ENCODE results near the gene PLOD2.

PLOD2 gene

DNA sequence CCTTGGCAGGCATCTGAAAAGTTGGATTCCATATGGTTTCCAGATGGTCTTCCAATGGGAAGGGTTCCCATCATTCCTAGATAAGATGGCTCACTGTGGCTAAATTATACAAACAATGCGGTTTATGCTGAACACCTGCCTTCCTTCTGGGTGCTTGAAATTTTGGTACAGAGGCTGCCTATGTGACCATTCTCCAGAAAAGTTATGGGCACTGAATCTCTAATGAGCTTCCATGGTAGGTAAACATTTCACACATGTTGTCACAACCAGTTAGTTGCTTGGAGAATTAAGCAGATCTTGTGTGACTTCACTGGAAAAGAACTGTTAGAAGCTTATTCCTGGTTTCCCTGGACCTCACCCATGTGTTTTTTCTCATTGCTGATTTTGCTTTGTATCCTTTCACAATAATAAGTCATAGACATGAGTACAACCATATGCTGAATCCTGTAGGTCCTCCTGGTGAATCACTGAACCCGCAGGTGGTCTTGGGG, 30.1 kb downstream of the PLOD2 start:
- Histone ChIP-seq H3K27me3 (ENCODE audit: insufficient read depth, low read length) (no peaks in the 10 kb centered on the region), H3K9me3 (ENCODE audit: insufficient read depth, low read depth, low read length) (no peaks in the 10 kb centered on the region), H3K18ac (ENCODE audit: low read length) (no peak overlapping the region), H3K79me2 (ENCODE audit: control insufficient read depth, insufficient read depth, low read length, poor library complexity) (no peaks in the 10 kb centered on the region), H3K4me1 (ENCODE audit: control insufficient read depth in 1 of 2, insufficient read depth in 2 of 2, low read length in 2 of 2) (no peaks in the 10 kb centered on the region), H3K23ac (ENCODE audit: low read length) (no peak overlapping the region), H3K4me3 (ENCODE audit: low read depth, low read length) (no peak overlapping the region), H3K14ac (ENCODE audit: low read length) (no peak overlapping the region), H2BK120ac (ENCODE audit: insufficient read depth, low read length, poor library complexity) (no peak overlapping the region), H2BK5ac (ENCODE audit: low read depth, low read length, poor library complexity) (no peak overlapping the region), H3K4ac (ENCODE audit: low read depth, low read length) (no peak overlapping the region), H2AK5ac (ENCODE audit: low read length) (no peak overlapping the region), H3K79me1 (ENCODE audit: low read length) (no peaks in the 10 kb centered on the region), H4K91ac (ENCODE audit: low read depth, low read length) (no peak overlapping the region), H3K9ac (ENCODE audit: low read length) (no peak overlapping the region), H2BK12ac (ENCODE audit: low read length) (no peak overlapping the region), H3K36me3 (ENCODE audit: control insufficient read depth in 1 of 2, insufficient read depth in 2 of 2, low read length in 2 of 2) (no peaks in the 10 kb centered on the region), H4K8ac (ENCODE audit: low read depth, low read length) (no peak overlapping the region), H3K4me2 (ENCODE audit: low read length) (no peak overlapping the region), H3K27ac (ENCODE audit: low read depth, low read length) (no peak overlapping the region), H2AFZ (ENCODE audit: insufficient read depth, low read length, poor library complexity) (no peak overlapping the region), H4K12ac (ENCODE audit: low read depth, low read length) (no peak overlapping the region)
- no CpG with 5 or more reads among the region's 2 CpGs for WGBS (ENCODE audit: extremely low coverage, insufficient coverage, insufficient read length)
- DNase-seq = no peak

DNA sequence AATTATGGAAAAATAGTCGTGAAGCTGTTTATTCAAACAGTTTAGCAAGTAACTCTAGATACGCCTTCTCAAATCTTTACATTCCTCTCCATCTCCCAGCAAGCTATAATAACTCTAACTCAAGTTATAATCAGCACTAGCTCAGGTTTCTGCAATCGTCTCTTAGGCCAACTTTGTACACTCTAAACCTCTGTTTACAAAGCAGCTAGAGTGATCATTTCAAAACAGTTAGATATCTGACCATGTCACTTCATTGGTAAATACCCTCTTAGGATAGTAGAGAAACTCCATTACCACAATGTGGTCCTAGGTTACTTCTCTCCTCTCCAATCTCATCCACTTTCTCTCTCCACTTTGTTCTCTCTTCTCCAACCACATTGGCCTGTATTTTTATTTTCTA, 31.2 kb downstream of the PLOD2 start:
- no peak overlapping the region for H3K23ac ChIP-seq (ENCODE audit: low read length)
- H3K4ac ChIP-seq (ENCODE audit: low read depth, low read length) = no peak overlapping the region
- no CpG with 5 or more reads among the region's 3 CpGs for WGBS (ENCODE audit: extremely low coverage, insufficient coverage, insufficient read length)
- no peak overlapping the region for H2AFZ ChIP-seq (ENCODE audit: insufficient read depth, low read length, poor library complexity)
- no peak overlapping the region for H3K18ac ChIP-seq (ENCODE audit: low read length)
- no peak for DNase-seq
- H3K36me3 ChIP-seq (ENCODE audit: control insufficient read depth in 1 of 2, insufficient read depth in 2 of 2, low read length in 2 of 2) = no peaks in the 10 kb centered on the region
- no peak overlapping the region for H3K4me2 ChIP-seq (ENCODE audit: low read length)
- H2BK12ac ChIP-seq (ENCODE audit: low read length) = no peak overlapping the region
- no peak overlapping the region for H4K91ac ChIP-seq (ENCODE audit: low read depth, low read length)
- H2AK5ac ChIP-seq (ENCODE audit: low read length) = no peak overlapping the region
- H3K9ac ChIP-seq (ENCODE audit: low read length) = no peak overlapping the region
- H3K4me1 ChIP-seq (ENCODE audit: control insufficient read depth in 1 of 2, insufficient read depth in 2 of 2, low read length in 2 of 2) = no peaks in the 10 kb centered on the region
- H3K27ac ChIP-seq (ENCODE audit: low read depth, low read length) = no peak overlapping the region
- no peak overlapping the region for H3K14ac ChIP-seq (ENCODE audit: low read length)
- H2BK120ac ChIP-seq (ENCODE audit: insufficient read depth, low read length, poor library complexity) = no peak overlapping the region
- no peaks in the 10 kb centered on the region for H3K27me3 ChIP-seq (ENCODE audit: insufficient read depth, low read length)
- H2BK5ac ChIP-seq (ENCODE audit: low read depth, low read length, poor library complexity) = no peak overlapping the region
- no peak overlapping the region for H4K8ac ChIP-seq (ENCODE audit: low read depth, low read length)
- H3K79me2 ChIP-seq (ENCODE audit: control insufficient read depth, insufficient read depth, low read length, poor library complexity) = no peaks in the 10 kb centered on the region
- H3K79me1 ChIP-seq (ENCODE audit: low read length) = no peaks in the 10 kb centered on the region
- no peaks in the 10 kb centered on the region for H3K9me3 ChIP-seq (ENCODE audit: insufficient read depth, low read depth, low read length)
- no peak overlapping the region for H3K4me3 ChIP-seq (ENCODE audit: low read depth, low read length)
- H4K12ac ChIP-seq (ENCODE audit: low read depth, low read length) = no peak overlapping the region

DNA sequence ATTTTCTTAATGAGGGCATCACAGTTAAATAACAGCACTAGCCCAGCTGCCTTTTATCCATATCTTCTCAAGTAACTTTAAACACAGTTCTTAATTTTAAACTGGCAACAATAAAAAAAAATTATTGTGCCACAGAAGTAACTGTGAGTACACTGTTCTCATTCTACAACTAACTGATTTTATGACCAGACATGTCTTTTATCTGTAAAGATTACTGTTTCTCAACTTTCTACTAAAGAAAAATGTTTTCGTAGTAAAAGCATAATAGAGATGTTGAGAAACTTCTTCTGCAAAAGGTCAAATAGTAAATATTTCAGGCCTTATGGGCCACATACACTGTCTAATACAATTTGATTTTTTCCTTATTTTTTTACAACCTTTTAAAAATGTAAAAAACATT, 32.0 kb downstream of the PLOD2 start:
- no peak overlapping the region for H4K12ac ChIP-seq (ENCODE audit: low read depth, low read length)
- H3K4me2 ChIP-seq (ENCODE audit: low read length) = no peak overlapping the region
- no peaks in the 10 kb centered on the region for H3K79me2 ChIP-seq (ENCODE audit: control insufficient read depth, insufficient read depth, low read length, poor library complexity)
- no peak overlapping the region for H3K18ac ChIP-seq (ENCODE audit: low read length)
- DNase-seq = no peak
- no peaks in the 10 kb centered on the region for H3K36me3 ChIP-seq (ENCODE audit: control insufficient read depth in 1 of 2, insufficient read depth in 2 of 2, low read length in 2 of 2)
- H2AFZ ChIP-seq (ENCODE audit: insufficient read depth, low read length, poor library complexity) = no peak overlapping the region
- no peaks in the 10 kb centered on the region for H3K27me3 ChIP-seq (ENCODE audit: insufficient read depth, low read length)
- no peak overlapping the region for H3K27ac ChIP-seq (ENCODE audit: low read depth, low read length)
- no peak overlapping the region for H4K8ac ChIP-seq (ENCODE audit: low read depth, low read length)
- H3K4ac ChIP-seq (ENCODE audit: low read depth, low read length) = no peak overlapping the region
- no peak overlapping the region for H4K91ac ChIP-seq (ENCODE audit: low read depth, low read length)
- H3K4me3 ChIP-seq (ENCODE audit: low read depth, low read length) = no peak overlapping the region
- H2BK5ac ChIP-seq (ENCODE audit: low read depth, low read length, poor library complexity) = no peak overlapping the region
- H3K79me1 ChIP-seq (ENCODE audit: low read length) = no peaks in the 10 kb centered on the region
- no peak overlapping the region for H2BK12ac ChIP-seq (ENCODE audit: low read length)
- H3K9me3 ChIP-seq (ENCODE audit: insufficient read depth, low read depth, low read length) = no peaks in the 10 kb centered on the region
- no peak overlapping the region for H2AK5ac ChIP-seq (ENCODE audit: low read length)
- WGBS (ENCODE audit: extremely low coverage, insufficient coverage, insufficient read length) = no CpG with 5 or more reads among the region's 1 CpG
- H2BK120ac ChIP-seq (ENCODE audit: insufficient read depth, low read length, poor library complexity) = no peak overlapping the region
- no peak overlapping the region for H3K9ac ChIP-seq (ENCODE audit: low read length)
- no peak overlapping the region for H3K23ac ChIP-seq (ENCODE audit: low read length)
- H3K4me1 ChIP-seq (ENCODE audit: control insufficient read depth in 1 of 2, insufficient read depth in 2 of 2, low read length in 2 of 2) = no peaks in the 10 kb centered on the region
- no peak overlapping the region for H3K14ac ChIP-seq (ENCODE audit: low read length)

DNA sequence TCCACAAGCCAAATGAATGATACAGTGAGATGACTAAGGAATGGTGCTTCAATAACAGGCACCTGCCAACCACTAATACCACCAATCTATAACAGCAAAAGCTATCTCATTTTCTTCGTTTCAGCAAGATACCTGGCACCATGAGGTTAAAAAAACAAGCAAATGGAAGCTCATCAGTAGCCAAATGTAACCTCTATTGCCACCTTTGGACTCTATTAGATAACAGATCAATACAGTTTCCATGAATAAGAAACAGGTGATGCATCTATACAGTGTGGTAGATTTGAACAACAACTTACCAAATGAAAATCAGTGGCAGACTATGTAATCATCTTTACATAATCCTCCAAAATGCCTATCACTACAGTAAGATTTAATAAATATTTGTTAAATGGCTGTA, 32.8 kb downstream of the PLOD2 start:
- DNase-seq = no peak
- H3K36me3 ChIP-seq (ENCODE audit: control insufficient read depth in 1 of 2, insufficient read depth in 2 of 2, low read length in 2 of 2) = no peaks in the 10 kb centered on the region
- H3K9ac ChIP-seq (ENCODE audit: low read length) = no peak overlapping the region
- no peaks in the 10 kb centered on the region for H3K9me3 ChIP-seq (ENCODE audit: insufficient read depth, low read depth, low read length)
- H3K27me3 ChIP-seq (ENCODE audit: insufficient read depth, low read length) = no peaks in the 10 kb centered on the region
- H3K18ac ChIP-seq (ENCODE audit: low read length) = no peak overlapping the region
- WGBS (ENCODE audit: extremely low coverage, insufficient coverage, insufficient read length) = no CpG with 5 or more reads among the region's 1 CpG
- no peak overlapping the region for H4K91ac ChIP-seq (ENCODE audit: low read depth, low read length)
- H2AK5ac ChIP-seq (ENCODE audit: low read length) = no peak overlapping the region
- H3K23ac ChIP-seq (ENCODE audit: low read length) = no peak overlapping the region
- no peak overlapping the region for H3K27ac ChIP-seq (ENCODE audit: low read depth, low read length)
- no peak overlapping the region for H3K4me2 ChIP-seq (ENCODE audit: low read length)
- H2AFZ ChIP-seq (ENCODE audit: insufficient read depth, low read length, poor library complexity) = no peak overlapping the region
- H4K8ac ChIP-seq (ENCODE audit: low read depth, low read length) = no peak overlapping the region
- no peaks in the 10 kb centered on the region for H3K4me1 ChIP-seq (ENCODE audit: control insufficient read depth in 1 of 2, insufficient read depth in 2 of 2, low read length in 2 of 2)
- H3K14ac ChIP-seq (ENCODE audit: low read length) = no peak overlapping the region
- H4K12ac ChIP-seq (ENCODE audit: low read depth, low read length) = no peak overlapping the region
- no peaks in the 10 kb centered on the region for H3K79me2 ChIP-seq (ENCODE audit: control insufficient read depth, insufficient read depth, low read length, poor library complexity)
- H3K79me1 ChIP-seq (ENCODE audit: low read length) = no peaks in the 10 kb centered on the region
- no peak overlapping the region for H2BK5ac ChIP-seq (ENCODE audit: low read depth, low read length, poor library complexity)
- no peak overlapping the region for H3K4ac ChIP-seq (ENCODE audit: low read depth, low read length)
- no peak overlapping the region for H3K4me3 ChIP-seq (ENCODE audit: low read depth, low read length)
- no peak overlapping the region for H2BK12ac ChIP-seq (ENCODE audit: low read length)
- no peak overlapping the region for H2BK120ac ChIP-seq (ENCODE audit: insufficient read depth, low read length, poor library complexity)
